GM18519 (cell line): ENCODE results near the gene KBTBD8.

ENCODE experiments used
- ATAC-seq: cut with Tn5 transposase; IDR thresholded peaks from one replicate; pipeline ENCODE4 v1.9.1; 2021; ENCODE audit warnings: mild to moderate bottlenecking, moderate library complexity; ENCODE audit not compliant: unreplicated experiment, low FRiP score

The KBTBD8 gene

GRCh38 chr3:67033079-67033478 lies 35.0 kb downstream of the KBTBD8 start:
- ATAC-seq: no peak

GRCh38 chr3:67034371-67034770 lies 36.3 kb downstream of the KBTBD8 start:
- ATAC-seq: no peak

- ATAC-seq: no peak
Measured at GRCh38 chr3:67037615-67038014, 39.5 kb downstream of the KBTBD8 start.

GRCh38 chr3:67044295-67044694 lies 46.2 kb downstream of the KBTBD8 start:
- ATAC-seq: no peak

- ATAC-seq: no peak
Measured at GRCh38 chr3:67044955-67045354, 46.8 kb downstream of the KBTBD8 start.

GRCh38 chr3:67045711-67046465 lies 47.8 kb downstream of the KBTBD8 start:
- no peak for ATAC-seq

- ATAC-seq: no peak
Measured at GRCh38 chr3:67047051-67047450, 48.9 kb downstream of the KBTBD8 start.

- ATAC-seq: peak; percentile 84
Measured at GRCh38 chr3:67048067-67048714, 50.1 kb downstream of the KBTBD8 start.

- peak; percentile 72 for ATAC-seq
Measured at GRCh38 chr3:67048715-67049074, 50.6 kb downstream of the KBTBD8 start.

GRCh38 chr3:67059443-67059842 lies 61.3 kb downstream of the KBTBD8 start:
- ATAC-seq: no peak
